Umbilical cord (tissue), 2 donors: ENCODE results near the gene MRPL14. TPM values are rescaled to one million over a fixed set of nuclear protein-coding genes. Genes with fewer than 3 reads are reported as not detected.

ENCODE experiments used
- DNase-seq: peaks from one replicate; pipeline ENCODE4 v3.0.0-alpha.2; 2015; ENCODE audit warnings: low spot score
- total RNA-seq: library from RNA; depleted of rRNA; stranded (reverse); fragments of >200 nt; gene quantifications from one replicate; pipeline ENCODE4 v1.2.3, GENCODE V29; 2014; ENCODE audit warnings: low replicate concordance; ENCODE audit not compliant: insufficient read depth

The MRPL14 gene
- total RNA-seq, 1 donor from 2014 or later, result 28.9 TPM

GRCh38 chr6:44080561-44081521, 46.4 kb downstream of the MRPL14 start:
- DNase-seq, result no peak

- DNase-seq, result no peak
Observed at GRCh38 chr6:44079672-44080071, 47.6 kb downstream of the MRPL14 start.

GRCh38 chr6:44078827-44079671, 48.2 kb downstream of the MRPL14 start:
- DNase-seq, result peak; percentile 81

GRCh38 chr6:44078219-44078826, 48.9 kb downstream of the MRPL14 start:
- DNase-seq, result no peak

- no peak for DNase-seq
Observed at GRCh38 chr6:44077214-44077946, 49.9 kb downstream of the MRPL14 start.

- no peak for DNase-seq
Observed at GRCh38 chr6:44076356-44077213, 50.7 kb downstream of the MRPL14 start.

GRCh38 chr6:44075647-44076355, 51.5 kb downstream of the MRPL14 start:
- no peak for DNase-seq

GRCh38 chr6:44074813-44075646, 52.2 kb downstream of the MRPL14 start:
- DNase-seq, result no peak

GRCh38 chr6:44074439-44074812, 52.8 kb downstream of the MRPL14 start:
- DNase-seq, result peak; percentile 89

GRCh38 chr6:44073612-44074438, 53.4 kb downstream of the MRPL14 start:
- peak; percentile 75 for DNase-seq

- peak; percentile 97 for DNase-seq
Observed at GRCh38 chr6:44072959-44073611, 54.2 kb downstream of the MRPL14 start.

GRCh38 chr6:44072452-44072958, 54.7 kb downstream of the MRPL14 start:
- DNase-seq, result no peak

GRCh38 chr6:44071670-44072451, 55.4 kb downstream of the MRPL14 start:
- DNase-seq, result peak; percentile 66

GRCh38 chr6:44068607-44069296, 58.5 kb downstream of the MRPL14 start:
- no peak for DNase-seq
